ENCODE results near the gene RAB1B.
"Not testable (repeated sequence)": the region's sequence is repeated elsewhere in the genome, so short reads cannot be mapped to it uniquely, and the experiment has no call there.

The RAB1B gene

GRCh38 chr11:66267379-66268243 is 828 bp upstream of the RAB1B start:
- DNase-seq: peak; percentile 73

GRCh38 chr11:66268952-66269905 is 790 bp downstream of the RAB1B start:
- no peak for DNase-seq

GRCh38 chr11:66271816-66272215 is 3.4 kb downstream of the RAB1B start:
- DNase-seq: no peak

- no peak for DNase-seq
Measured at GRCh38 chr11:66272596-66272995, 4.2 kb downstream of the RAB1B start.

GRCh38 chr11:66274219-66274618 is 5.8 kb downstream of the RAB1B start:
- DNase-seq: no peak

- no peak for DNase-seq
Measured at GRCh38 chr11:66275396-66275795, 7.0 kb downstream of the RAB1B start.

- DNase-seq: no peak
Measured at GRCh38 chr11:66275984-66276612, 7.7 kb downstream of the RAB1B start.

GRCh38 chr11:66276619-66277018 is 8.2 kb downstream of the RAB1B start:
- DNase-seq: not testable (repeated sequence)

GRCh38 chr11:66277064-66277463 is 8.6 kb downstream of the RAB1B start:
- not testable (repeated sequence) for DNase-seq

- no peak for DNase-seq
Measured at GRCh38 chr11:66277471-66278362, 9.3 kb downstream of the RAB1B start, which contains the start of gene CNIH2. Gene CNIH2, plus strand, starts transcription at chr11:66278175. Its CDS starts 282 bp downstream, at chr11:66278457.

GRCh38 chr11:66278363-66279091 is 10.1 kb downstream of the RAB1B start:
- DNase-seq: no peak

GRCh38 chr11:66279092-66279734 is 10.8 kb downstream of the RAB1B start:
- no peak for DNase-seq

- DNase-seq: no peak
Measured at GRCh38 chr11:66280428-66280827, 12.0 kb downstream of the RAB1B start.

- no peak for DNase-seq
Measured at GRCh38 chr11:66281001-66281400, 12.6 kb downstream of the RAB1B start.

GRCh38 chr11:66281776-66282467 is 13.5 kb downstream of the RAB1B start:
- DNase-seq: no peak

GRCh38 chr11:66282468-66283455 is 14.3 kb downstream of the RAB1B start:
- peak; percentile 99 for DNase-seq

- DNase-seq: no peak
Measured at GRCh38 chr11:66283461-66284105, 15.1 kb downstream of the RAB1B start.

- DNase-seq: no peak
Measured at GRCh38 chr11:66284526-66285078, 16.2 kb downstream of the RAB1B start.
